Measurements from ENCODE around the gene IBTK. TPM values are rescaled to one million over a fixed set of nuclear protein-coding genes. Genes with fewer than 3 reads are reported as not detected.

Gene IBTK
- polyA plus RNA-seq, 3 donors: 7.0 to 20.2 (median 13.1) TPM

GRCh38 chr6:82217018-82217586, 30.4 kb downstream of the IBTK start:
- peaks cover 77 to 95% of the 10 kb centered on the region in 2 donors for H3K36me3 ChIP-seq (replicated peaks in 1 of 2; ENCODE audit: control insufficient read depth in 1 of 2, insufficient read depth in 2 of 2, low read length in 2 of 2)
- no CpG with 5 or more reads among the region's 1 CpG for WGBS (ENCODE audit: insufficient coverage)
- intact Hi-C loops (cut with micrococcal nuclease): no loop called here

GRCh38 chr6:82216549-82216948, 31.0 kb downstream of the IBTK start:
- Histone ChIP-seq H3K79me2 (ENCODE audit: insufficient read depth, low read length) (no peaks in the 10 kb centered on the region), H2AFZ (ENCODE audit: insufficient read depth, low read depth, low read length, poor library complexity, severe bottlenecking) (no peak overlapping the region), H3K4me3 (replicated peaks in 1 of 3; ENCODE audit: low read depth in 2 of 3, low read length in 3 of 3) (no peak overlapping the region), H3K27me3 (ENCODE audit: control insufficient read depth in 2 of 2, insufficient read depth in 2 of 2, low read length in 2 of 2) (no peaks in the 10 kb centered on the region), H3K27ac (ENCODE audit: low read depth in 1 of 2, low read length in 2 of 2) (peak overlapping the region in 1 of 2 donors; percentile 60), H3K36me3 (replicated peaks in 1 of 2; ENCODE audit: control insufficient read depth in 1 of 2, insufficient read depth in 2 of 2, low read length in 2 of 2) (peaks cover 78 to 95% of the 10 kb centered on the region in 2 donors), H3K4me1 (ENCODE audit: control insufficient read depth in 1 of 2, insufficient read depth in 2 of 2, low read length in 2 of 2) (no peaks in the 10 kb centered on the region), H3K9ac (ENCODE audit: insufficient read depth, low read length, poor library complexity, severe bottlenecking) (no peak overlapping the region), H3K4me2 (replicated peaks; ENCODE audit: extremely low read depth, low read length, poor library complexity, severe bottlenecking) (no peak overlapping the region), H4K20me1 (ENCODE audit: insufficient read depth, low read length) (no peaks in the 10 kb centered on the region), H3K9me3 (replicated peaks in 1 of 2; ENCODE audit: control insufficient read depth in 1 of 2, insufficient read depth in 1 of 2, low read length in 2 of 2) (no peaks in the 10 kb centered on the region)
- no peak for DNase-seq
- intact Hi-C loops (cut with micrococcal nuclease): no loop called here
- Mint-ChIP-seq H3K9me3 (peaks cover 0 to 3% (median 0%) of the 10 kb centered on the region in 7 donors), H3K27me3 (ENCODE audit: low read depth in 3 of 3) (no peaks in the 10 kb centered on the region), H3K4me3 (no peak overlapping the region), H3K4me1 (peaks cover 7% of the 10 kb centered on the region), H3K36me3 (peaks cover 72 to 82% of the 10 kb centered on the region in 2 donors), H3K27ac (peak overlapping the region; percentile 2 to 68 (median 30))
- WGBS (ENCODE audit: insufficient coverage): no CpG with 5 or more reads among the region's 2 CpGs
- no peak for TF ChIP-seq CTCF (IDR thresholded peaks at IDR 0.05)

More at GRCh38 chr6:82217018-82217586, 30.4 kb downstream of the IBTK start:
- Histone ChIP-seq H3K9me3 (replicated peaks in 1 of 2; ENCODE audit: control insufficient read depth in 1 of 2, insufficient read depth in 1 of 2, low read length in 2 of 2) (no peaks in the 10 kb centered on the region), H4K20me1 (ENCODE audit: insufficient read depth, low read length) (no peaks in the 10 kb centered on the region), H3K4me2 (replicated peaks; ENCODE audit: extremely low read depth, low read length, poor library complexity, severe bottlenecking) (no peak overlapping the region), H3K9ac (ENCODE audit: insufficient read depth, low read length, poor library complexity, severe bottlenecking) (no peak overlapping the region), H3K4me3 (replicated peaks in 1 of 3; ENCODE audit: low read depth in 2 of 3, low read length in 3 of 3) (no peak overlapping the region), H3K27me3 (ENCODE audit: control insufficient read depth in 2 of 2, insufficient read depth in 2 of 2, low read length in 2 of 2) (no peaks in the 10 kb centered on the region), H3K79me2 (ENCODE audit: insufficient read depth, low read length) (no peaks in the 10 kb centered on the region), H3K4me1 (ENCODE audit: control insufficient read depth in 1 of 2, insufficient read depth in 2 of 2, low read length in 2 of 2) (no peaks in the 10 kb centered on the region), H2AFZ (ENCODE audit: insufficient read depth, low read depth, low read length, poor library complexity, severe bottlenecking) (no peak overlapping the region), H3K27ac (ENCODE audit: low read depth in 1 of 2, low read length in 2 of 2) (peak overlapping the region in 1 of 2 donors; percentile 60)
- Mint-ChIP-seq H3K4me3 (no peak overlapping the region), H3K9me3 (peaks cover 0 to 3% (median 0%) of the 10 kb centered on the region in 7 donors), H3K36me3 (peaks cover 68 to 80% of the 10 kb centered on the region in 2 donors), H3K27me3 (ENCODE audit: low read depth in 3 of 3) (no peaks in the 10 kb centered on the region), H3K4me1 (peaks cover 7% of the 10 kb centered on the region), H3K27ac (peak overlapping the region; percentile 1 to 68 (median 30))
- TF ChIP-seq CTCF (IDR thresholded peaks at IDR 0.05): no peak
- DNase-seq: peak in 1 of 3 donors; percentile 0

Measured in CD14-positive monocyte (primary cell).